ENCODE data around the gene POMZP3. TPM values are rescaled to one million over a fixed set of nuclear protein-coding genes. Genes with fewer than 3 reads are reported as not detected.
"Not testable (repeated sequence)": the region's sequence is repeated elsewhere in the genome, so short reads cannot be mapped to it uniquely, and the experiment has no call there.

POMZP3 gene
- total and polyA plus RNA-seq, 2 experiments from 2014 or later: 8.7 to 9.1 TPM

GRCh38 chr7:76609864-76610263 is 17.2 kb downstream of the POMZP3 start:
- H3K36me3 Mint-ChIP-seq (ENCODE audit: low read depth); H3K27ac Mint-ChIP-seq; DNase-seq (ENCODE audit: low spot score); H4K20me1 ChIP-seq (replicated peaks; ENCODE audit: insufficient read depth); H3K9me3 Mint-ChIP-seq; H3K27ac ChIP-seq (ENCODE audit: low read depth); H3F3A ChIP-seq (replicated peaks; ENCODE audit: low read depth); H3K79me2 ChIP-seq (replicated peaks; ENCODE audit: insufficient read depth); H3K27me3 Mint-ChIP-seq (ENCODE audit: insufficient read depth, low read depth, poor library complexity); H3K36me3 ChIP-seq (ENCODE audit: insufficient read depth); H3K4me1 Mint-ChIP-seq; H3K4me3 ChIP-seq; H3K4me2 ChIP-seq; H3K9me2 ChIP-seq (ENCODE audit: insufficient read depth); H3K27me3 ChIP-seq (ENCODE audit: insufficient read depth); H2AFZ ChIP-seq; H3K4me3 Mint-ChIP-seq; H3K4me1 ChIP-seq (ENCODE audit: insufficient read depth): not testable (repeated sequence)
- ATAC-seq: peak; percentile 81

- H3K36me3 Mint-ChIP-seq (ENCODE audit: low read depth); H3K27me3 Mint-ChIP-seq (ENCODE audit: insufficient read depth, low read depth, poor library complexity); H3K4me2 ChIP-seq; H3K27me3 ChIP-seq (ENCODE audit: insufficient read depth); H3K9me2 ChIP-seq (ENCODE audit: insufficient read depth); H3K4me1 ChIP-seq (ENCODE audit: insufficient read depth); H3K4me1 Mint-ChIP-seq; H3K9me3 Mint-ChIP-seq; ATAC-seq; H3K27ac Mint-ChIP-seq; H3K79me2 ChIP-seq (replicated peaks; ENCODE audit: insufficient read depth); H3F3A ChIP-seq (replicated peaks; ENCODE audit: low read depth); H4K20me1 ChIP-seq (replicated peaks; ENCODE audit: insufficient read depth); DNase-seq (ENCODE audit: low spot score); H3K27ac ChIP-seq (ENCODE audit: low read depth); H2AFZ ChIP-seq; H3K4me3 Mint-ChIP-seq; H3K4me3 ChIP-seq; H3K36me3 ChIP-seq (ENCODE audit: insufficient read depth): not testable (repeated sequence)
Measured at GRCh38 chr7:76608469-76608868, 18.6 kb downstream of the POMZP3 start.

DNA sequence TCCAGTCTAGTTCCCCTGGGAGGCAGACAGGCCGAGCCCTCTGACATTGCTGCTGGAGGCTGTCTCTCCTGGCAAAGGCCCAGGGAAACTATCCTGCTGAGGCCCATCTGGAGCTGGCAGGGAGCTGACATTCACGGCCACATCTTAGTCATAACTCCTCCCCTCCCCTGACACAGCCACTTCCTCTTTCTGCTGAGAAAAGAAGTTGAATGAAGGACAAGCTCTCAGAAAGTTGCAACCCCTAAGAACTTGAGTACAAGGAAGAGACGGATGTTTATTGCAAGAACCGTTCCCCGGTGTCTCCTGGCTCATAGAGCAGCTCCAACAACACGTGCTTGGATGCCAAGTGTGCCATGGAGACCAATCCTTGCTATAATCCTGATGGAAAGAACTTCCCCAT is 21.1 kb downstream of the POMZP3 start:
- not testable (repeated sequence) for H3K4me1 ChIP-seq (ENCODE audit: insufficient read depth); H3K79me2 ChIP-seq (replicated peaks; ENCODE audit: insufficient read depth); H3K36me3 Mint-ChIP-seq (ENCODE audit: low read depth); H4K20me1 ChIP-seq (replicated peaks; ENCODE audit: insufficient read depth); H3K4me3 Mint-ChIP-seq; H3K27me3 Mint-ChIP-seq (ENCODE audit: insufficient read depth, low read depth, poor library complexity); H3K36me3 ChIP-seq (ENCODE audit: insufficient read depth); H3K4me2 ChIP-seq; H3K9me2 ChIP-seq (ENCODE audit: insufficient read depth); H3K27ac ChIP-seq (ENCODE audit: low read depth); H2AFZ ChIP-seq; H3F3A ChIP-seq (replicated peaks; ENCODE audit: low read depth); H3K9me3 Mint-ChIP-seq; H3K27me3 ChIP-seq (ENCODE audit: insufficient read depth); H3K4me1 Mint-ChIP-seq; H3K4me3 ChIP-seq
- ATAC-seq (peak; percentile 56), DNase-seq (ENCODE audit: low spot score) (peak; percentile 7)
- peak overlapping the region; percentile 48; the same call in 1 of the 2 replicates for H3K27ac Mint-ChIP-seq

- not testable (repeated sequence) for H3K4me1 ChIP-seq (ENCODE audit: insufficient read depth); H3K4me3 ChIP-seq; H3K27me3 ChIP-seq (ENCODE audit: insufficient read depth); ATAC-seq; H3K4me3 Mint-ChIP-seq; H3K4me2 ChIP-seq; H4K20me1 ChIP-seq (replicated peaks; ENCODE audit: insufficient read depth); H3F3A ChIP-seq (replicated peaks; ENCODE audit: low read depth); H3K27me3 Mint-ChIP-seq (ENCODE audit: insufficient read depth, low read depth, poor library complexity); H3K36me3 ChIP-seq (ENCODE audit: insufficient read depth); DNase-seq (ENCODE audit: low spot score); H2AFZ ChIP-seq; H3K36me3 Mint-ChIP-seq (ENCODE audit: low read depth); H3K9me3 Mint-ChIP-seq; H3K79me2 ChIP-seq (replicated peaks; ENCODE audit: insufficient read depth); H3K9me2 ChIP-seq (ENCODE audit: insufficient read depth)
- Mint-ChIP-seq H3K27ac (peak overlapping the region; percentile 96), H3K4me1 (peaks cover 19% of the 10 kb centered on the region)
- peak overlapping the region; percentile 59; the same call in 1 of the 2 replicates for H3K27ac ChIP-seq (ENCODE audit: low read depth)
Measured at GRCh38 chr7:76600650-76601049, 26.4 kb downstream of the POMZP3 start.

- H3K9me2 ChIP-seq (ENCODE audit: insufficient read depth); H3K4me3 Mint-ChIP-seq; H4K20me1 ChIP-seq (replicated peaks; ENCODE audit: insufficient read depth); H3K9me3 Mint-ChIP-seq; H3K27me3 Mint-ChIP-seq (ENCODE audit: insufficient read depth, low read depth, poor library complexity); H3K36me3 Mint-ChIP-seq (ENCODE audit: low read depth); H3K27me3 ChIP-seq (ENCODE audit: insufficient read depth); H3K36me3 ChIP-seq (ENCODE audit: insufficient read depth); DNase-seq (ENCODE audit: low spot score); H3K4me1 ChIP-seq (ENCODE audit: insufficient read depth); H2AFZ ChIP-seq; H3F3A ChIP-seq (replicated peaks; ENCODE audit: low read depth); H3K4me2 ChIP-seq; H3K79me2 ChIP-seq (replicated peaks; ENCODE audit: insufficient read depth); H3K27ac ChIP-seq (ENCODE audit: low read depth); H3K4me3 ChIP-seq: not testable (repeated sequence)
- Mint-ChIP-seq H3K27ac (peak overlapping the region; percentile 96), H3K4me1 (peaks cover 19% of the 10 kb centered on the region)
- peak; percentile 54 for ATAC-seq
Measured at GRCh38 chr7:76600116-76600482, 27.0 kb downstream of the POMZP3 start.

DNA sequence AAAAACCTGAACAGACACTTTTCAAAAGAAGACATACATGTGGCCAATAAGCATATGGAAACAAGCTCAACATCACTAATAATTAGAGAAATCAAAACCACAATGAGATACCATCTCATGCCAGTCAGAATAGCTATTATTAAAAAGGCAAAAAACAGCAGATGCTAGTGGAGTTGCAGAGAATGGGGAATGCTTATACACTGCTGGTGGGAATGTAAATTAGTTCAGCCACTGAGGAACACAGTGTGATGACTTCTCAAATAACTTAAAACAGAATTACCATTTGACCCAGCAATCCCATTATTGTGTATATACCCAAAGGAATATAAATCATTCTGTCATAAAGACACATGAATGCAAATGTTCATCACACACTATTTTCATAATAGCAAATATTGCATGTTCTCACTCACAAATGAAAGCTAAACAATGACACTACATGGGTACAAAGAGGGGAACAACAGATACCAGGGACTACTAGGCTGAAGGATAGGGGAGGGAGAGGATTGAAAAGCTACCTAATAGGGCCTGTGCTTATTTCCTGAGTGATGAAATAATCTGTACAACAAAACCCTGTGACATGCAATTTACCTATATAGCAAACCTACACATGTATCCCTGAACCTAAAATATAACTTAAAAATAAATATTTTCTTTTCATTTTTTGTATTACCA is 28.4 kb downstream of the POMZP3 start:
- H3K4me1 ChIP-seq (ENCODE audit: insufficient read depth); H3K9me3 Mint-ChIP-seq; H3F3A ChIP-seq (replicated peaks; ENCODE audit: low read depth); H3K9me2 ChIP-seq (ENCODE audit: insufficient read depth); H3K4me2 ChIP-seq; H3K36me3 ChIP-seq (ENCODE audit: insufficient read depth); H3K27me3 Mint-ChIP-seq (ENCODE audit: insufficient read depth, low read depth, poor library complexity); H2AFZ ChIP-seq; H3K36me3 Mint-ChIP-seq (ENCODE audit: low read depth); H3K4me3 ChIP-seq; DNase-seq (ENCODE audit: low spot score); H3K79me2 ChIP-seq (replicated peaks; ENCODE audit: insufficient read depth); H4K20me1 ChIP-seq (replicated peaks; ENCODE audit: insufficient read depth); H3K4me3 Mint-ChIP-seq; H3K27me3 ChIP-seq (ENCODE audit: insufficient read depth): not testable (repeated sequence)
- Mint-ChIP-seq H3K4me1 (peaks cover 19% of the 10 kb centered on the region), H3K27ac (peak overlapping the region; percentile 36)
- peak; percentile 73 for ATAC-seq
- 0 out of 2 replicates have a peak overlapping the region, but pooled peaks have one; percentile 63 for H3K27ac ChIP-seq (ENCODE audit: low read depth)

- DNase-seq (ENCODE audit: low spot score); H3K27me3 ChIP-seq (ENCODE audit: insufficient read depth); H3K4me1 ChIP-seq (ENCODE audit: insufficient read depth); H3K27ac ChIP-seq (ENCODE audit: low read depth); H3K4me3 Mint-ChIP-seq; H3K36me3 Mint-ChIP-seq (ENCODE audit: low read depth); H3K4me2 ChIP-seq; H3K27ac Mint-ChIP-seq; H3K9me2 ChIP-seq (ENCODE audit: insufficient read depth); H2AFZ ChIP-seq; H3F3A ChIP-seq (replicated peaks; ENCODE audit: low read depth); H3K36me3 ChIP-seq (ENCODE audit: insufficient read depth); ATAC-seq; H3K9me3 Mint-ChIP-seq; H3K27me3 Mint-ChIP-seq (ENCODE audit: insufficient read depth, low read depth, poor library complexity); H3K79me2 ChIP-seq (replicated peaks; ENCODE audit: insufficient read depth); H3K4me3 ChIP-seq; H4K20me1 ChIP-seq (replicated peaks; ENCODE audit: insufficient read depth): not testable (repeated sequence)
- H3K4me1 Mint-ChIP-seq: peaks cover 19% of the 10 kb centered on the region
Measured at GRCh38 chr7:76597288-76597687, 29.8 kb downstream of the POMZP3 start.
